Osteoblast (primary cell): Measurements from ENCODE around the gene NOTUM. TPM values are rescaled to one million over a fixed set of nuclear protein-coding genes. Genes with fewer than 3 reads are reported as not detected.

Experiments
- DNase-seq: peaks from one replicate; pipeline ENCODE4 v3.0.0; 2011; ENCODE audit warnings: low spot score, mixed read lengths; ENCODE audit not compliant: insufficient read length; ENCODE audit errors: missing footprints
- H2AFZ ChIP-seq: 2 replicates; pipeline ENCODE4 v1.6.0; 2011; ENCODE audit warnings: mild to moderate bottlenecking, low read length
- H3K27ac ChIP-seq: 2 replicates; pipeline ENCODE4 v1.5.1; 2011; ENCODE audit warnings: mild to moderate bottlenecking, low read depth, low read length, moderate library complexity
- H3K27me3 ChIP-seq: 2 replicates; pipeline ENCODE4 v1.6.0; 2012; ENCODE audit warnings: mild to moderate bottlenecking, control low read depth, inconsistent platforms, low read length, moderate library complexity; ENCODE audit not compliant: insufficient read depth
- H3K36me3 ChIP-seq: 2 replicates; pipeline ENCODE4 v1.5.1; 2011; ENCODE audit warnings: mild to moderate bottlenecking, low read length, control low read depth, moderate library complexity; ENCODE audit not compliant: insufficient read depth
- H3K4me1 ChIP-seq: 2 replicates; pipeline ENCODE4 v1.5.1; 2011; ENCODE audit warnings: mild to moderate bottlenecking, low read length, control low read depth, moderate library complexity; ENCODE audit not compliant: insufficient read depth
- H3K4me2 ChIP-seq: 2 replicates; pipeline ENCODE4 v1.6.0; 2011; ENCODE audit warnings: mild to moderate bottlenecking, low read length; ENCODE audit not compliant: insufficient read depth
- H3K4me3 ChIP-seq: fragments of 200-600 bp; sonication (generic); 3 replicates; pipeline ENCODE4 v1.5.1; 2012; ENCODE audit warnings: mild to moderate bottlenecking, low read length, inconsistent platforms; ENCODE audit not compliant: insufficient read depth
- H3K79me2 ChIP-seq: 2 replicates; pipeline ENCODE4 v1.6.0; 2012; ENCODE audit warnings: mild to moderate bottlenecking, low read length, control low read depth, inconsistent platforms; ENCODE audit not compliant: insufficient read depth
- H3K9me3 ChIP-seq: 2 replicates; pipeline ENCODE4 v1.5.1; 2011; ENCODE audit warnings: low read depth, low read length, control low read depth
- H4K20me1 ChIP-seq: 2 replicates; pipeline ENCODE4 v1.6.0; 2012; ENCODE audit warnings: mild to moderate bottlenecking, low read length, control low read depth; ENCODE audit not compliant: insufficient read depth
- CTCF ChIP-seq: IDR thresholded peaks from 2 replicates; pipeline ENCODE4 v1.5.1; 2011; ENCODE audit warnings: mild to moderate bottlenecking, low read depth, low read length, moderate library complexity; ENCODE audit errors: extremely low read depth
- total RNA-seq: library from RNA; depleted of rRNA; stranded (reverse); fragments of >200 nt; gene quantifications from 2 replicates; pipeline ENCODE4 v1.2.3, GENCODE V29; 2012

Gene NOTUM
- total RNA-seq, 1 donor = 0.72 TPM

- Histone ChIP-seq H3K27ac (no peak overlapping the region), H3K4me2 (no peak overlapping the region), H3K36me3 (peaks cover 8% of the 10 kb centered on the region)
Observed at GRCh38 chr17:81995463-81996231, 34.7 kb upstream of the NOTUM start.

GRCh38 chr17:81994593-81995462 lies 33.8 kb upstream of the NOTUM start:
- TF ChIP-seq CTCF = no peak
- H3K27ac ChIP-seq = no peak overlapping the region

More at GRCh38 chr17:81995463-81996231, 34.7 kb upstream of the NOTUM start:
- H3K4me1 ChIP-seq = peaks cover 14% of the 10 kb centered on the region
- TF ChIP-seq CTCF = no peak
- H2AFZ ChIP-seq = no peak overlapping the region
- H3K4me3 ChIP-seq = no peak overlapping the region
- H3K9me3 ChIP-seq = no peaks in the 10 kb centered on the region
- no peaks in the 10 kb centered on the region for H3K27me3 ChIP-seq
- peaks cover 28% of the 10 kb centered on the region for H4K20me1 ChIP-seq
- peaks cover 19% of the 10 kb centered on the region for H3K79me2 ChIP-seq
- no peak for DNase-seq

GRCh38 chr17:81993729-81994592 lies 33.0 kb upstream of the NOTUM start:
- no peak for TF ChIP-seq CTCF
- Histone ChIP-seq H3K9me3 (no peaks in the 10 kb centered on the region), H2AFZ (no peak overlapping the region), H3K27me3 (no peaks in the 10 kb centered on the region), H3K4me3 (no peak overlapping the region), H4K20me1 (peaks cover 31% of the 10 kb centered on the region), H3K79me2 (peaks cover 16% of the 10 kb centered on the region), H3K4me1 (peaks cover 14% of the 10 kb centered on the region), H3K4me2 (no peak overlapping the region), H3K36me3 (peaks cover 8% of the 10 kb centered on the region), H3K27ac (no peak overlapping the region)
- DNase-seq = peak; percentile 72

More at GRCh38 chr17:81994593-81995462, 33.8 kb upstream of the NOTUM start:
- peaks cover 8% of the 10 kb centered on the region for H3K36me3 ChIP-seq
- no peaks in the 10 kb centered on the region for H3K9me3 ChIP-seq
- no peak for DNase-seq
- peaks cover 17% of the 10 kb centered on the region for H3K79me2 ChIP-seq
- H3K4me3 ChIP-seq = no peak overlapping the region
- no peak overlapping the region for H2AFZ ChIP-seq
- no peaks in the 10 kb centered on the region for H3K27me3 ChIP-seq
- H4K20me1 ChIP-seq = peaks cover 31% of the 10 kb centered on the region
- H3K4me1 ChIP-seq = peaks cover 14% of the 10 kb centered on the region
- H3K4me2 ChIP-seq = no peak overlapping the region
